HPDE6-E6E7 (cell line): Measurements from ENCODE around the gene UGT1A4.
"Not testable (repeated sequence)": the region's sequence is repeated elsewhere in the genome, so short reads cannot be mapped to it uniquely, and the experiment has no call there.

Experiments
- DNase-seq: peaks from one replicate; pipeline ENCODE4 v3.0.0; 2011; ENCODE audit warnings: missing footprints; ENCODE audit errors: extremely low spot score

The UGT1A4 gene

DNA sequence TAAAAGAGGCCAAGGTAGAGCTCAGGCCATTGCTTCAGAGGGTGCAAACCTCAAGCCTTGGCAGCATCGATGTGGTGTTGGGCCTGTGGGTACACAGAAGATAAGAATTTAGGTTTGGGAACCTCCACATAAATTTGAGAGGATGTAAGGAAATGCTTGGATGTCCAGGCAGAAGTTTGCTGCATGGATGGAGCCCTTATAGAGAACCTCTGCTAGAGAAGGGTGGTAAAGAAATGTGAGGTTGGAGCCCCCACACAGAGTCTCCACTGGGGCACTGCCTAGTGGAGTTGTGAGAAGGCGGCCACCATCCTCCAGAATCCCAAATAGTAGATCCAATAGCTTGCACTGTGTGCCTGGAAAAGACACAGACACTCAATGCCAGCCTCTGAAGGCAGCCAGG lies 32.2 kb downstream of the UGT1A4 start:
- DNase-seq = not testable (repeated sequence)

DNA sequence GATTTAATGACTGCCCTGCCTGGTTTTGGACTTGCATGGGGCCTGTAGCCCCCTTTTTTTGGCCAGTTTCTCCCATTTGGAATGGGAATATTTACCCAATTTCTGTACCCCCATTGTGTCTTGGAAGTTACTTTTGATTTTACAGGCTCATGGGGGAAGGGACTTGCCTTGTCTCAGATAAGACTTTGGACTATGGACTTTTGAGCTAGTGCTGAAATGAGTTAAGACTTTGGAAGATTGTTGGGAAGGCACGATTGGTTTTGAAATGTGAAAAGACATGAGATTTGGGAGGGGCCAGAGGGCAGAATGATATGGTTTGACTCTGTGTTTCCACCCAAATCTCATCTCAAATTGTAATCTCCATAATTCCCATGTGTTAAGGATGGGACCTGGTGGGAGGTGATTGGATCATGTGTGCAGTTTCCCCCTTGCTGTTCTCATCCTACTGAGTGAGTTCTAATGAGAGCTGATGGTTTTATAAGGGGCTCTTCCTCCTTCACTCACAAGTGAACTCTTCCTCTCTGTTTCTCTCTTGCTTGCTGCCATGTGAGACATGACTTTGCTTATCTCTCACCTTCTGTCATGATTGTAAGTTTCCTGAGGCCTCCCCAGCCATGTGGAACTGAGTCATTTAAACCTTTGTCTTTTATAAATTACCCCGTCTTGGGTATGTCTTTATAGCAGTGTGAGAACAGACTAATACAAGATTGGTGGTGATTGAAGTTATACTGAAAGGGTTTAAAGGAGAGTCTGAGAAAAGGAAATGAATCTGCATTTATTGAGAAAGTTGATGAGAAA lies 32.9 kb downstream of the UGT1A4 start:
- DNase-seq = not testable (repeated sequence)

DNA sequence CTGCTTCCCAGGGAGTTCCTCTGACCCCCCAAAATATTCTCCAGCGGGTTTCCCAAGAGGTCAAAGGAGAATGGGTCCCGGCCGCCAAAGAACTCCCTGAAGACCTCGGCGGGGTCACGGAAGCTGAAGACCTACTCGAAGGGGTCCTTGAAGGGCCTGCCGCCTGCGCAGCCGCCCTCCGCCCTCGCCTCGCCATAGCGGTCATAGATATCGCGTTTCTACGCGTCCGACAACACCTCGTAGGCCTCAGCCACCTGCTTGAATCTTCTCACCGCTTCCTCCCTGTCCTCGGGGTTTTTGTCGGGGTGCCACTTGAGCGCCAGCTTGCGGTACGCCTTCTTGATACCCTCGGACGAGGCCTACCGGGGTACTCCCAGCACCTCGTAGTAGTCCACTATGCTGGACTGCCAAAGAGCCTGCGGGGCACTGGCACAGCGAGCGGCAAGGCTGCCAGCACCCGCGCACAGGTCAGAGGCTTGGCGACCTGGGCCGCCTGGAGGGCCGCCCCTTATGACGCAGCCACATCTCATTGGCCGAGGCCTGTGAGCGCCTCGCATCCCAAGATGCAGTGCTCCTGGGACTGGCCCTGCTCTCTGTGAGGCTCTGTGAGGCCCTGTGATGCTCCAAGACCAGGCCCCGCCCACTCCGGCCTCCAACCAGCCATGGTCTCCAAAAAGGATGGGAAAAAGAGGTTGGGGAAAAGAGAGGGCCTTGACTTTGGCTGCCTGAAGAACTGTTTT lies 36.5 kb downstream of the UGT1A4 start:
- DNase-seq = no peak

DNA sequence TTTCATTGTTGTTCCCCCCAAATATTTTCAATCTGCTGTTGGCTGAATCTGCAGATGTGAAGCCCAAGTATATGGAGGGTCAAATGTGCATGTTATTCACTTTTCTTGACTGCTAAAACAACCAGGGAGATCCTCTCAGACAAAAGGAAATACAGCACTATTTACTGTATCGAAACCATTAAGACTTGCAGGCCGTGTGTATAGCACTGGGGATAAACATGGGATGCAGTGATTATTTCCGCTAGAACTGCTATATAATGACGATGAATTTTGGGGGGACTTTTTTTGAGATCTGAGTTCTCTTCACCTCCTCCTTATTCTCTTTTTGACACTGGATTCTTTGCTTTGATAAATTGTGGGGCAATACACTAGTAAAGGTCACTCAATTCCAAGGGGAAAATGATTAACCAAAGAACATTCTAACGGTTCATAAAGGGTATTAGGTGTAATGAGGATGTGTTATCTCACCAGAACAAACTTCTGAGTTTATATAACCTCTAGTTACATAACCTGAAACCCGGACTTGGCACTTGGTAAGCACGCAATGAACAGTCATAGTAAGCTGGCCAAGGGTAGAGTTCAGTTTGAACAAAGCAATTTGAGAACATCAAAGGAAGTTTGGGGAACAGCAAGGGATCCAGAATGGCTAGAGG lies 38.0 kb downstream of the UGT1A4 start:
- no peak for DNase-seq

DNA sequence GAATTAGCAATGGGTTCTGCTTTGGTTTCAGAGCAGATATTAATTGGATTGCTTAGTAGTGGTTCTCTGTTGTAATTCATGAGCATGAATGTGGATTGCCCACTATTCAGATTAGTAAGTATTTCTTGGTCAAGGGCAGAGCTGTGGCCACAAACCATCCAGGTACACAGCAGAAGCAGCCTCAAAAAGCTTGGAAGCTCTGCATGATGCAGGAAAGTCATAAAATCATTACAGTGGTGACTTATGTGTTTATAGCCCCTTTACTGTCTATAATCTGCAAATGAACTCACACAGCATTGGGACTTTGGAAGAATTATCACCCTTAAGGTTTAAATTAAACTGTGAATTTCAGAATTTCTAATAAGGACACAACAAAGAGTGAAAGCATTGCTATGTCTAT lies 39.6 kb downstream of the UGT1A4 start:
- no peak for DNase-seq

DNA sequence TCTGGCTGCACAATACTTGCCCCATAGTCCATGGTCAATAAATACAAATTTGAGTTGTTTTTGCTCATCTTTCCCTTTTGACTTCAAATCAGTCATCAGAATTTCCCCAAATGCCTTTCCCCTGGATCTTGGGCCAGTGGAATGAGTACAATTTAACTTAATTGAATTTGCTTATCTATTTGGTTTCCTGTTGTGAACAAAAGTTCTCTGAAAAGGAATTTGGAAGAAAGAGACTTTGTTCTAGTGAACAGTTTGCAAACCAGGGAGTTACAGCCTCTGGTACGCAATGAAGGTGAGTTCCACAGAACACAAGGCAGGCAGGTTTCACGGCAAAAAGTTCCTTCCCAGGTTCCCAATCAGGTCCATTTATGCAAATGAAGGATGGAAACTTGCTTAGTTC lies 40.3 kb downstream of the UGT1A4 start:
- no peak for DNase-seq

DNA sequence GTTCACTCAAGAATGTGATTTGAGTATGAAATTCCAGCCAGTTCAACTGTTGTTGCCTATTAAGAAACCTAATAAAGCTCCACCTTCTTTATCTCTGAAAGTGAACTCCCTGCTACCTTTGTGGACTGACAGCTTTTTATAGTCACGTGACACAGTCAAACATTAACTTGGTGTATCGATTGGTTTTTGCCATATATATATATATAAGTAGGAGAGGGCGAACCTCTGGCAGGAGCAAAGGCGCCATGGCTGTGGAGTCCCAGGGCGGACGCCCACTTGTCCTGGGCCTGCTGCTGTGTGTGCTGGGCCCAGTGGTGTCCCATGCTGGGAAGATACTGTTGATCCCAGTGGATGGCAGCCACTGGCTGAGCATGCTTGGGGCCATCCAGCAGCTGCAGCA lies 41.5 kb downstream of the UGT1A4 start, which contains the start of gene UGT1A1:
Gene UGT1A1 (plus strand): TSS at position 228 of the 400 bp plus-strand sequence. CDS start 18 bp downstream, at position 246.
- DNase-seq = no peak

DNA sequence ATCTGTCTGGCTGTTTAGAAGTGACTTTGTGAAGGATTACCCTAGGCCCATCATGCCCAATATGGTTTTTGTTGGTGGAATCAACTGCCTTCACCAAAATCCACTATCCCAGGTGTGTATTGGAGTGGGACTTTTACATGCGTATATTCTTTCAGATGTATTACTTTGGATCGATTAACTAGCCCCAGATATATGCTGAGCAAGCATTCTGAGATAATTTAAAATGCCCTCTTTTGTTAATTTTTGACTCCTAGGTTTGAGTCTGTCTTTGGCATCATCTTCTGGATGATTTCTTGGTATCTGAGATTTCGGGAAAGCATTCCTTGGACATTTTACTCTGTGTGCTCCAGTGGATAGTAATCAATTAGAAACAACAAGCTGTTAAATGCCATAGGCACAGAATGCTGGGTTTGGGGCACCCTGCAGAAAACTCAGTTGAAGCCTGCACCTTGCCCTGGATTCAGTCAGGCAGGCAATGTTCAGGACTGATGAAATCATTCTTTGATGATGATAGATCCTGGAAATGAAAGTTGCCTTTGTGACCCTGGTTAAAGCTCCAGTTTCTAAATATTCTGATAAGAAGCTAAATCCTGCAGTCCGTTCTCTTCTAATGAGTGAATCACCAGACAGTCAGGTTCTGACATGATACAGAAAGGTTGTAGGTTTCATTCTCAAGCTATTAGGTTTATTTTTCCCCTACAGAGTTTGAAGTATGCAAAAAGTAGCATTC lies 42.7 kb downstream of the UGT1A4 start:
- DNase-seq = peak; percentile 70

DNA sequence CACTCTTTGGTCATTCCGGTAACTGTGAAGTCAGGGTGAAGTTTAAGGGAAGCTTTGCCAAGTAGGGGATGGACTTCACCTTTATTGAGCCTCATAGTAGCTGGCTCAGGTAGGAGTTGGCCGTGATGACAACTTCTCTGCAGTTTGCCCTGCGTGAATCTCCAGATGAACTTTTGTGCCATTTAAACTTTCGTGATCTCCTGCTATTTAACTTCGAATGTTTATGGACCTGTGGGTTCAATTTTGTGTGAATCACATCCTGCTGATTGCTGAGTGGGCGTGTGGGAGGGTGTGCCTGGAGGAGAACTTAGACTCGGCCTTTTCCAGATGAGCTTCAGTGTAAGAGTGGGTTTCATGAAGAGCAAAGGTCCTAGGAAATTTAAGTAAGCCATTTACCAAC lies 45.7 kb downstream of the UGT1A4 start:
- DNase-seq = no peak

DNA sequence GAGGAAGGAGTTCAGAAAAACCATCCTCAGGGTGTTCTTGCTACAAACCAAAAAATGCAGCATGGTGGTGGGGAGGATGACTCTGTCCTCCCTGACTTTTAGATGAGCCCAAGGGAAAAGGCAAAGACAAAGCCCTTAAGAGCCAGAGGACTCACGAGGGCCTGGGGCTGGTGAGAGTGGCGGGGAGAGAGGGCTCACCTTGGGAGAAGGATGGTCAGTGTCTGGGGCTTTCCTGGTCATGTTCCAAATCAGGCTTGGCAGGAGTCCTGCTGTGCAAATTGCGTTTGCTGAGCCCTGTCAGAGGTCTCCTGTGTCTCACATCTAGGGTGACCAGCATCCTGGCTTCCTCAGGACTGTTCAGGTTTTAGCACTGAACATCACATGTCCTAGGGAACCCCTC lies 46.2 kb downstream of the UGT1A4 start:
- no peak for DNase-seq

DNA sequence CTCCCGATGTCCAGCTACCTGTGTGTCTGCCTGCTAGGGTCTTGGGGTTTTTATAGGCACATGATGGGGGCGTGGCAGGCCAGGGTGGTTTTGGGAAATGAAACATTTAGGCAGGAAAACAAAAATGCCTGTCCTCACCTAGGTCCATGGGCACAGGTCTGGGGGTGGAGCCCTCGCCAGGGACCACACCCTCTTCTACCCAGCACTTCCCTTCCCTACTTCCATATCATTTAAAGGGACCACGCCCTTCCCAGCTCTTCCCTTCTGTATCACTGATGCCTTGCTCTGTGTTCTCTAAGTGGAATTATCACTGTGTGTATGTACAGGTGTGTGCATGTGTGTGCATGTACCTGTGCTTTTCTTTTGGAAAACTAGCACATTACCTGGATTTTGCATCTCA lies 47.9 kb downstream of the UGT1A4 start:
- no peak for DNase-seq

DNA sequence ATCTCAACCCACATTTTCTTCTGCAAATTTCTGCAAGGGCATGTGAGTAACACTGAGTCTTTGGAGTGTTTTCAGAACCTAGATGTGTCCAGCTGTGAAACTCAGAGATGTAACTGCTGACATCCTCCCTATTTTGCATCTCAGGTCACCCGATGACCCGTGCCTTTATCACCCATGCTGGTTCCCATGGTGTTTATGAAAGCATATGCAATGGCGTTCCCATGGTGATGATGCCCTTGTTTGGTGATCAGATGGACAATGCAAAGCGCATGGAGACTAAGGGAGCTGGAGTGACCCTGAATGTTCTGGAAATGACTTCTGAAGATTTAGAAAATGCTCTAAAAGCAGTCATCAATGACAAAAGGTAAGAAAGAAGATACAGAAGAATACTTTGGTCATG lies 49.5 kb downstream of the UGT1A4 start:
- DNase-seq = no peak

DNA sequence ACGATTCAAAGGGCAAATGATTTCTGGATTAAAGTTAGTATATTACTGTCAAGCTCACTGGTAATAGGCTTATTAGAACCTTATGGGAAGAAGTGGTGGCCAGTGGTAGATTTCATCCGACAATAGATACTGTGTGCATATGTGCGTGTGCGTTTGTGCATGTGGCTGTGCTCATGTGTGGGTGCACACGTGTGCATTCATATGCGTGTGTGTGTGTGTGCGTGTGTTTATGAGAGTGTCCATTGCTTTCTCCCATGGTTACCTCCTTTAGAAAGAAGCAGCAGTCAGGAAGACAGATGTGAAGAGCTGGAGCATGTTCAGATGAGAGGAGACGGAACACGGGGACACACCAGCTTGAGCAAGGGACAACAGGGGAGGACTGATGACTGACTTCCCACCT lies 50.7 kb downstream of the UGT1A4 start:
- DNase-seq = no peak

DNA sequence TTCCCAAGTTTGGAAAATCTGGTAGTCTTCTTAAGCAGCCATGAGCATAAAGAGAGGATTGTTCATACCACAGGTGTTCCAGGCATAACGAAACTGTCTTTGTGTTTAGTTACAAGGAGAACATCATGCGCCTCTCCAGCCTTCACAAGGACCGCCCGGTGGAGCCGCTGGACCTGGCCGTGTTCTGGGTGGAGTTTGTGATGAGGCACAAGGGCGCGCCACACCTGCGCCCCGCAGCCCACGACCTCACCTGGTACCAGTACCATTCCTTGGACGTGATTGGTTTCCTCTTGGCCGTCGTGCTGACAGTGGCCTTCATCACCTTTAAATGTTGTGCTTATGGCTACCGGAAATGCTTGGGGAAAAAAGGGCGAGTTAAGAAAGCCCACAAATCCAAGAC lies 53.6 kb downstream of the UGT1A4 start:
- no peak for DNase-seq

DNA sequence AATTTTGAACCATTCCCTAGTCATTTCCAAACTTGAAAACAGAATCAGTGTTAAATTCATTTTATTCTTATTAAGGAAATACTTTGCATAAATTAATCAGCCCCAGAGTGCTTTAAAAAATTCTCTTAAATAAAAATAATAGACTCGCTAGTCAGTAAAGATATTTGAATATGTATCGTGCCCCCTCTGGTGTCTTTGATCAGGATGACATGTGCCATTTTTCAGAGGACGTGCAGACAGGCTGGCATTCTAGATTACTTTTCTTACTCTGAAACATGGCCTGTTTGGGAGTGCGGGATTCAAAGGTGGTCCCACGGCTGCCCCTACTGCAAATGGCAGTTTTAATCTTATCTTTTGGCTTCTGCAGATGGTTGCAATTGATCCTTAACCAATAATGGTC lies 54.0 kb downstream of the UGT1A4 start:
- DNase-seq = no peak

DNA sequence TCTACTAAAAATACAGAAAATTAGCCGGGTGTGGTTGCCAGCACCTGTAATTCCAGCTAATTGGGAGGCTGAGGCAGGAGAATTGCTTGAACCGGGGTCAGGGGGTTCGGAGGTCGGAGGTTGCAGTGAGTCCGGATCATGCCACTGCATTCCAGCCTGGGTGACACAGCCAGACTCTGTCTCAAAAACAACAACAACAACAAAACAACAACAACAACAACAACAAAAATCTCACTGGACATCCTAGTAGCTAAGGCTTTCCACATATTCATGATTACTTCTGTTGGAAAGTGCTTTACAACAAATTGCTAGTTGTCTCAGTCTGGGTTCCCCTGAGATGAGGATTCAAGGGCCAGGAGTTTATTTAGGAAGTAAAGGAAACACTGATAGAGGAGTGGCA lies 55.3 kb downstream of the UGT1A4 start:
- DNase-seq = no peak

DNA sequence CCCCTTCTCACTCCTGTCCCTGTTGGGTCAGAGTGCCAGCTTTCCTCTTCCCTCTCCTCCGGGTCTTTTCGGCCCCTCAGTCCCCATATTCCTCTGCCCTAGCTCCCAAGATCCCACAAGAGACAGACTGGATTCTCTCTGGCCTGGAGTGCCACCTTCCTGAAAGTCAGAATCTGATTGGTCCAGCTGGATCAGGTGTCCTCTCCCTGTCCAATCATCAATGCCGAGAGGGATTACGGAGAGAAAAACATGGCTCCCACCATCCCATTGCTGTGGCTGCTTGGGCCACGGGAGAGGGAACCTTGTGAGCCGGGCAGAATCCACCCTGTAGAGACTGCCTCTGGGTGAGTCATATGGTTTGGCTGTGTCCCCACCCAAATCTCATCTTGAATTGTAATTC lies 56.9 kb downstream of the UGT1A4 start:
- no peak for DNase-seq

DNA sequence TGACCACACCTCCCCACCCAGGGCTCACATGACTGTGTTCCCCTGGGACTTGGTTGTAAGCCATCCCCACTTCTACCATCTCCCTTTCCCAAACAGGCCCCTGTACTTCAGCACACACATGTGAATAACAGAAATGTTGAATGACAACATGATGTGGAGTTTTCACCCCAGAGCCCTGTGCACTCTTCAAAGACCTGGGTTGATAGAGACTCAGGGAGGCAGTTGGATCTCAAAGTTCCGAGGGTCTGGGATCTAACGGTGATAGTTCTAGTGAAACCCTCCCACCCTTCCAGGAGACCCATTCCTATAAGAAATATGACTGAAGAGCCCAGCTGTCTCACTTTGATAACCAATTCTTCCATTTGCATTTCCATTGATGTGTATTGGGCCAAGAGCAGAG lies 59.5 kb downstream of the UGT1A4 start, which contains the start of gene MROH2A:
Gene MROH2A (plus strand): TSS at position 301 of the 400 bp plus-strand sequence. CDS start 1,029 bp downstream, outside the sequence.
- no peak for DNase-seq

DNA sequence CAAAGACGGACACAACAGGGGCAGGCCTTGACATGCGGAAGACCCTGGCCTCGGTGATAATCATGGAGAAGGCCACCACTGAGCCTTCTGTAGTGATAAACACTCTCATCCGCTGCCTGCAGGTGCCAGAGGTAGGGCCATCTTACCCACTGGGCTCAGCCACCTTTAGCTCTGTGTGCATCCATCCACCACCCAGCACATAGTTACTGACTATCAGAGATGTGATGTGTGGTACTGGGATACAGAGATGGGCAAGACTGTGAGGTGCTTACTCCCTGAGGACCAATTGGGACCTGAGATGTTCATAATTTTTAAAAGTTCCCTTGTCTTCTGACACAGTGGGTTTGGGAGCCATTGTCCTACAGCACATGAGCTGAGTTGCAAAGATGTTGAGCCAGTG lies 61.2 kb downstream of the UGT1A4 start:
- DNase-seq = no peak

DNA sequence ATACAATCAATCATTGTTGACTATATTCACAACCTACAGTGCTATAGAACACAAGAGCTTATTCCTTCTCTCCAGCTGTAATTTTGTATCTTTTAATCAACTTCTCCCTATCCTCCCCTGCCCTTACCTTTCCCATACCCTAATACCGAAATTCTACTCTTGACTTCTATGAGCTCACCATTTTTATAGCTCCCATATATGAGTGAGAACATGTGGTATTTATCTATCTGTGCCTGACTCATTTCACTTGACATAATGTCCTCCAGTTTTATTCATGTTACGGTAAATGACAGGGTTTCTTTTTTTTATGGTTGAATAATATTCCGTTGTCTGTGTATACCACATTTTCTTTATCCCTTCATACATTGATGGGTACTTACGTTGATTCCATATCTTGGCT lies 62.2 kb downstream of the UGT1A4 start:
- no peak for DNase-seq

DNA sequence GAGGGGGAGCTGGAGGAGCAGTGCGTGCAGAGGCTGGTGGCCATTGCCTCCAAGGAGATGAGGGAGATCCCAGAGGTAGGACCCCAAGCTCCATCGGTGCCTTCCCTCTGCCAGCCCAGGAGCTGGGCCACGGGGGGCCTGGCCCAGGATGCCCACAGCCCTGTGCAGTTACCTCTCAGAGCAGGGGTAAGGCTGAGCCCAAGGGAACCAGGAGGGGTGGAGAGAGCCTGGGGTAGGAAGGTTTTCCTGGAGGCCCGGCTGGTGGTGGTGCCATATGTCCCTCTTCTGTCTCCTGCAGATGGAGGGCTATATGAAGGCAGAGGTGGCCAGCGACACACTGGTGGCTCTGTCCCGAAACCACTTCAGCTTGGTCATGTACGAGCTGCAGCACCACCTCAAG lies 71.0 kb downstream of the UGT1A4 start:
- no peak for DNase-seq
